Activated T-helper 9 cell treated with anti-CD3 and anti-CD28 coated beads, Interleukin-2, amount 50 U/mL, for 16 hours (primary cell): Measurements from ENCODE around the gene RND3.

Source experiments
- DNase-seq: peaks from one replicate; pipeline ENCODE4 v3.0.0-alpha.2; 2020; ENCODE audit warnings: low read depth

Gene RND3

GRCh38 chr2:150487537-150488429, at the start of gene RND3:
RND3 (minus strand) TSS chr2:150487667; CDS start chr2:150487417, 250 bp downstream.
- no peak for DNase-seq

- no peak for DNase-seq
Measured at GRCh38 chr2:150535176-150535575, 47.7 kb upstream of the RND3 start.

- DNase-seq, result no peak
Measured at GRCh38 chr2:150532879-150533278, 45.4 kb upstream of the RND3 start.

- DNase-seq, result no peak
Measured at GRCh38 chr2:150532020-150532419, 44.6 kb upstream of the RND3 start.

- DNase-seq, result no peak
Measured at GRCh38 chr2:150531591-150531990, 44.1 kb upstream of the RND3 start.

GRCh38 chr2:150530168-150530567, 42.7 kb upstream of the RND3 start:
- DNase-seq, result no peak

- no peak for DNase-seq
Measured at GRCh38 chr2:150528861-150529801, 41.7 kb upstream of the RND3 start.

GRCh38 chr2:150526827-150527226, 39.4 kb upstream of the RND3 start:
- DNase-seq, result no peak

GRCh38 chr2:150526006-150526405, 38.5 kb upstream of the RND3 start:
- DNase-seq, result no peak

- no peak for DNase-seq
Measured at GRCh38 chr2:150522269-150522668, 34.8 kb upstream of the RND3 start.

- DNase-seq, result no peak
Measured at GRCh38 chr2:150520887-150521664, 33.6 kb upstream of the RND3 start.

GRCh38 chr2:150520033-150520432, 32.6 kb upstream of the RND3 start:
- DNase-seq, result no peak

- no peak for DNase-seq
Measured at GRCh38 chr2:150517951-150518680, 30.6 kb upstream of the RND3 start.

GRCh38 chr2:150513647-150514046, 26.2 kb upstream of the RND3 start:
- no peak for DNase-seq

- DNase-seq, result no peak
Measured at GRCh38 chr2:150508497-150509137, 21.1 kb upstream of the RND3 start.

- DNase-seq, result no peak
Measured at GRCh38 chr2:150507071-150507470, 19.6 kb upstream of the RND3 start.

GRCh38 chr2:150505178-150505577, 17.7 kb upstream of the RND3 start:
- no peak for DNase-seq

- no peak for DNase-seq
Measured at GRCh38 chr2:150495993-150496627, 8.6 kb upstream of the RND3 start.

- no peak for DNase-seq
Measured at GRCh38 chr2:150495001-150495400, 7.5 kb upstream of the RND3 start.

- DNase-seq, result no peak
Measured at GRCh38 chr2:150494234-150494945, 6.9 kb upstream of the RND3 start.
